Tibial artery (tissue), 4 donors: ENCODE results near the gene ACP3.
"Not testable (repeated sequence)": the region's sequence is repeated elsewhere in the genome, so short reads cannot be mapped to it uniquely, and the experiment has no call there.

Source experiments
- DNase-seq, 2 donors: peaks; one replicate each; pipeline ENCODE4 v3.0.0-alpha.2; 2019
- H3K27ac ChIP-seq, 2 donors: fragments of 200-600 bp; sonication (generic) in 1 of 2; 1 replicate in 1 of 2; 2 replicates in 1 of 2; pipeline ENCODE4 v1.5.1; 2018 to 2019; ENCODE audit warnings: mild to moderate bottlenecking in 1 of 2
- H3K27me3 ChIP-seq, 2 donors: fragments of 200-600 bp; sonication (generic) in 1 of 2; one replicate each; pipeline versions ENCODE4 v1.5.1 to v1.6.0; 2016 to 2019
- H3K36me3 ChIP-seq, 3 donors: fragments of 200-600 bp; sonication (generic) in 2 of 3; one replicate each; pipeline ENCODE4 v1.5.1; 2016 to 2019; ENCODE audit warnings: mild to moderate bottlenecking in 2 of 3
- H3K4me1 ChIP-seq, 4 donors: fragments of 200-600 bp; sonication (generic) in 2 of 4; 1 replicate in 3 of 4; 2 replicates in 1 of 4; pipeline ENCODE4 v1.5.1; 2016 to 2019
- H3K4me3 ChIP-seq, 2 donors: fragments of 200-600 bp; sonication (generic) in 1 of 2; 1 replicate in 1 of 2; 2 replicates in 1 of 2; pipeline ENCODE4 v1.5.1; 2018 to 2019; ENCODE audit warnings: mild to moderate bottlenecking in 2 of 2
- H3K9me3 ChIP-seq, 3 donors: fragments of 200-600 bp; sonication (generic) in 1 of 3; one replicate each; pipeline ENCODE4 v1.5.1; 2016 to 2019
- CTCF ChIP-seq, 2 experiments: fragments of 200-600 bp in 1 of 2; fragments of 450-650 bp in 1 of 2; IDR thresholded peaks; one replicate each; pipeline ENCODE4 v1.5.1; 2017 to 2019; ENCODE audit warnings: antibody characterized with exemption in 2 of 2, mild to moderate bottlenecking in 1 of 2, moderate library complexity in 1 of 2
- intact Hi-C: fragments of 100-400 bp; cut with DNase I; formaldehyde crosslinking; loops from one replicate; pipeline ENCODE4 v1.15.0; 2023; ENCODE audit warnings: low total_unique reads

The ACP3 gene

GRCh38 chr3:132382267-132382666 is 65.1 kb downstream of the ACP3 start:
- intact Hi-C loops: no loop called here

GRCh38 chr3:132382688-132383194 is 65.5 kb downstream of the ACP3 start:
- H3K36me3 ChIP-seq: no peaks in the 10 kb centered on the region
- no peaks in the 10 kb centered on the region for H3K4me1 ChIP-seq
- TF ChIP-seq CTCF (IDR thresholded peaks at IDR 0.05): no peak
- DNase-seq: no peak
- H3K4me3 ChIP-seq: no peak overlapping the region
- no peak overlapping the region for H3K27ac ChIP-seq
- H3K27me3 ChIP-seq: peaks cover 0 to 14% of the 10 kb centered on the region in 2 donors
- intact Hi-C loops: no loop called here
- H3K9me3 ChIP-seq: no peaks in the 10 kb centered on the region

More at GRCh38 chr3:132382267-132382666, 65.1 kb downstream of the ACP3 start:
- H3K9me3 ChIP-seq: no peaks in the 10 kb centered on the region
- no peaks in the 10 kb centered on the region for H3K4me1 ChIP-seq
- H3K4me3 ChIP-seq: no peak overlapping the region
- no peak for TF ChIP-seq CTCF (IDR thresholded peaks at IDR 0.05)
- no peak for DNase-seq
- no peak overlapping the region for H3K27ac ChIP-seq
- H3K27me3 ChIP-seq: peaks cover 0 to 14% of the 10 kb centered on the region in 2 donors
- no peaks in the 10 kb centered on the region for H3K36me3 ChIP-seq

GRCh38 chr3:132386259-132386658 is 69.1 kb downstream of the ACP3 start:
- Histone ChIP-seq H3K9me3 (no peaks in the 10 kb centered on the region), H3K27me3 (peaks cover 0 to 8% of the 10 kb centered on the region in 2 donors), H3K4me3 (no peak overlapping the region), H3K4me1 (no peaks in the 10 kb centered on the region), H3K27ac (no peak overlapping the region), H3K36me3 (no peaks in the 10 kb centered on the region)
- intact Hi-C loops: no loop called here
- DNase-seq: no peak
- no peak for TF ChIP-seq CTCF (IDR thresholded peaks at IDR 0.05)

GRCh38 chr3:132392675-132393074 is 75.5 kb downstream of the ACP3 start:
- H3K9me3 ChIP-seq, intact Hi-C loops, H3K27ac ChIP-seq, DNase-seq, H3K36me3 ChIP-seq, H3K27me3 ChIP-seq, H3K4me3 ChIP-seq, H3K4me1 ChIP-seq: not testable (repeated sequence)

- no peaks in the 10 kb centered on the region for H3K36me3 ChIP-seq
- H3K4me3 ChIP-seq: no peak overlapping the region
- DNase-seq: no peak
- intact Hi-C loops: no loop called here
- no peaks in the 10 kb centered on the region for H3K9me3 ChIP-seq
- TF ChIP-seq CTCF (IDR thresholded peaks at IDR 0.05): no peak
- no peak overlapping the region for H3K27ac ChIP-seq
- no peaks in the 10 kb centered on the region for H3K4me1 ChIP-seq
- no peaks in the 10 kb centered on the region for H3K27me3 ChIP-seq
Measured at GRCh38 chr3:132394320-132394719, 77.1 kb downstream of the ACP3 start.

GRCh38 chr3:132395126-132395525 is 77.9 kb downstream of the ACP3 start:
- Histone ChIP-seq H3K27me3 (no peaks in the 10 kb centered on the region), H3K36me3 (no peaks in the 10 kb centered on the region), H3K27ac (no peak overlapping the region), H3K4me3 (no peak overlapping the region), H3K9me3 (no peaks in the 10 kb centered on the region), H3K4me1 (no peaks in the 10 kb centered on the region)
- intact Hi-C loops: no loop called here
- TF ChIP-seq CTCF (IDR thresholded peaks at IDR 0.05): no peak
- DNase-seq: no peak
